ENCODE data around the gene PAPPA2. TPM values are rescaled to one million over a fixed set of nuclear protein-coding genes. Genes with fewer than 3 reads are reported as not detected.

The PAPPA2 gene
- total and polyA plus RNA-seq, 2 of the 8 experiments (the other 6 are each of a cell fraction or from before 2014, with no cell fraction given), result 0.08 to 0.88 TPM

DNA sequence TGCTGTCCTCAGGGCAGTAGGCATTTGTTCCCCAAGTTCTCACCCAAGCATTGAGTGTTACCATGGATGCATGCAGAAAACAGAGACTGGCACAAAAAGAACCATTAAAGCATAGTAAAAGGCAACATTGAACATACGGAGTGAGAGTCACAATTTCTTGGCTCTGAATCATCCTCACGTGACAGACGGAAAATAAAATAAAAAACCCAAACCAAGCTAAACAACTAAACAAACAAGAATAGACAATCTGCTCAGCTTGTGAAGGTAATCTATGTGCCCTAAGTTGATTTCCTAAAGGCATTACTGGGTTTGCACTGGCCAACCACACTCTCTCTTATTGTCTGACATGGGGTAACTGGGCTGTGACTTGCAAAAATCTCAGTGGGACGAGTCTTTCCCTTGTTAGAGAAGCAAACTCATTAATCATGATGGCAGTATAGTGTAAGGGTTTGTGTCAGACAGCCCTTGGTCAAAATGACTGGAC, 395.5 kb downstream of the PAPPA2 start:
- Histone ChIP-seq H2BK12ac (ENCODE audit: low read depth, low read length) (no peak overlapping the region), H3K23me2 (ENCODE audit: low read depth, low read length) (no peaks in the 10 kb centered on the region), H4K8ac (ENCODE audit: extremely low read depth, insufficient read depth, low read length) (no peak overlapping the region), H2BK120ac (replicated peaks; ENCODE audit: low read depth, low read length) (no peak overlapping the region), H3K36me3 (ENCODE audit: control insufficient read depth in 2 of 4, insufficient read depth in 4 of 4, low read length in 3 of 4) (no peaks in the 10 kb centered on the region), H3K4me2 (ENCODE audit: insufficient read depth in 1 of 2, low read depth in 2 of 2, low read length in 2 of 2) (no peak overlapping the region), H2AFZ (ENCODE audit: low read length) (no peak overlapping the region), H3K18ac (ENCODE audit: extremely low read depth, low read length) (no peak overlapping the region), H4K20me1 (replicated peaks in 1 of 2; ENCODE audit: control insufficient read depth in 1 of 2, insufficient read depth in 2 of 2, low read length in 2 of 2) (no peaks in the 10 kb centered on the region), H4K91ac (replicated peaks; ENCODE audit: insufficient read length, low read length) (no peak overlapping the region), H3K56ac (replicated peaks; ENCODE audit: insufficient read length, low read depth, low read length) (no peak overlapping the region), H3K27ac (ENCODE audit: low read depth, low read length) (no peak overlapping the region), H2BK5ac (ENCODE audit: low read depth, low read length) (no peak overlapping the region), H3K79me2 (ENCODE audit: control insufficient read depth in 1 of 2, insufficient read depth in 2 of 2, low read length in 2 of 2) (no peaks in the 10 kb centered on the region), H3K4ac (replicated peaks; ENCODE audit: insufficient read length, low read depth, low read length) (no peak overlapping the region), H2BK20ac (ENCODE audit: low read length) (no peak overlapping the region), H3K4me1 (replicated peaks in 1 of 4; ENCODE audit: control insufficient read depth in 3 of 4, insufficient read depth in 4 of 4, low read length in 3 of 4) (no peaks in the 10 kb centered on the region), H2BK15ac (ENCODE audit: low read length) (no peak overlapping the region), H3K4me3 (ENCODE audit: extremely low read depth in 1 of 4, insufficient read depth in 2 of 4, low read depth in 3 of 4, low read length in 4 of 4) (no peak overlapping the region), H2AK5ac (ENCODE audit: low read depth, low read length) (no peak overlapping the region), H3K9ac (replicated peaks in 1 of 4; ENCODE audit: extremely low read depth in 1 of 4, low read depth in 3 of 4, low read length in 3 of 4) (no peak overlapping the region), H3K23ac (ENCODE audit: insufficient read length) (no peak overlapping the region), H3K9me3 (ENCODE audit: insufficient read depth in 2 of 2, low read depth in 1 of 2, low read length in 1 of 2) (no peaks in the 10 kb centered on the region), H3K79me1 (ENCODE audit: low read depth, low read length) (no peaks in the 10 kb centered on the region), H3K14ac (ENCODE audit: insufficient read length) (no peak overlapping the region), H3K27me3 (replicated peaks in 1 of 4; ENCODE audit: control insufficient read depth in 3 of 4, extremely low read depth in 1 of 4, insufficient read depth in 3 of 4, low read length in 3 of 4) (no peaks in the 10 kb centered on the region), H4K5ac (ENCODE audit: insufficient read length, low read depth, low read length) (no peak overlapping the region)
- WGBS, 2 experiments (ENCODE audit: extremely low coverage in 1 of 2, insufficient coverage in 1 of 2, insufficient read length in 1 of 2, insufficient replicate concordance in 2 of 2, low coverage in 1 of 2, low lambda C conversion rate in 2 of 2, missing lambda C conversion rate in 1 of 2), result 86% methylated on average over 4 of the region's 4 CpGs; no CpG with 5 or more reads in 1 of the 2 experiments
- POLR2A ChIA-PET (ENCODE audit: partially characterized antibody), result no interaction called here
- no peak for DNase-seq (ENCODE audit: low read depth in 1 of 2, low spot score in 2 of 2)
- TF ChIP-seq BCL11A (IDR thresholded peaks at IDR 0.05; ENCODE audit: low read depth in 2 of 2, low read length in 2 of 2) (no peak), SIN3A (conservative IDR thresholded peaks at IDR 0.05 in 1 of 2, IDR thresholded peaks at IDR 0.05 in 1 of 2; ENCODE audit: low read depth in 1 of 2, low read length in 2 of 2) (no peak), CTBP2 (IDR thresholded peaks at IDR 0.05; ENCODE audit: borderline replicate concordance, insufficient read depth, insufficient read length, low read length) (no peak), KDM5A (IDR thresholded peaks at IDR 0.05; ENCODE audit: low read length) (no peak), BRCA1 (IDR thresholded peaks at IDR 0.05; ENCODE audit: low read depth, low read length) (no peak), MAFK (IDR thresholded peaks at IDR 0.05; ENCODE audit: low read depth, low read length) (no peak)
- no peak for FAIRE-seq
- CTCF ChIA-PET (ENCODE audit: partially characterized antibody), result no interaction called here
